Uterus (tissue), 2 donors: ENCODE data around the gene FAM110A.

ENCODE experiments used
- CTCF ChIP-seq, 4 experiments: fragments of 200-600 bp in 2 of 4; fragments of 450-650 bp in 2 of 4; sonication (generic) in 2 of 4; IDR thresholded peaks; one replicate each; pipeline ENCODE4 v1.5.1; 2016 to 2019; ENCODE audit warnings: antibody characterized with exemption in 4 of 4, mild to moderate bottlenecking in 2 of 4, moderate library complexity in 1 of 4
- POLR2A ChIP-seq, 2 donors: fragments of 450-650 bp; IDR thresholded peaks; one replicate each; pipeline ENCODE4 v1.6.1; 2016; ENCODE audit warnings: antibody characterized with exemption in 2 of 2, mild to moderate bottlenecking in 1 of 2, moderate library complexity in 1 of 2

- TF ChIP-seq CTCF (IDR thresholded peaks at IDR 0.05), result no peak
- no peak for TF ChIP-seq POLR2A (IDR thresholded peaks at IDR 0.05)
These were observed 9.0 kb upstream of the FAM110A start for GRCh38 chr20:824490-824889.
